HG03175 (cell line): Measurements from ENCODE around the gene DRGX.
A peak's percentile ranks its signal among the peaks of the same experiment; 100 is the strongest.

Experiments
- ATAC-seq: cut with Tn5 transposase; IDR thresholded peaks from one replicate; pipeline ENCODE4 v1.9.1; 2021; ENCODE audit warnings: mild to moderate bottlenecking, moderate library complexity; ENCODE audit not compliant: unreplicated experiment

The DRGX gene

GRCh38 chr10:49363309-49364031 is 32.4 kb downstream of the DRGX start:
- no peak for ATAC-seq

- peak; percentile 90 for ATAC-seq
Measured at GRCh38 chr10:49362596-49363260, 33.2 kb downstream of the DRGX start.

DNA sequence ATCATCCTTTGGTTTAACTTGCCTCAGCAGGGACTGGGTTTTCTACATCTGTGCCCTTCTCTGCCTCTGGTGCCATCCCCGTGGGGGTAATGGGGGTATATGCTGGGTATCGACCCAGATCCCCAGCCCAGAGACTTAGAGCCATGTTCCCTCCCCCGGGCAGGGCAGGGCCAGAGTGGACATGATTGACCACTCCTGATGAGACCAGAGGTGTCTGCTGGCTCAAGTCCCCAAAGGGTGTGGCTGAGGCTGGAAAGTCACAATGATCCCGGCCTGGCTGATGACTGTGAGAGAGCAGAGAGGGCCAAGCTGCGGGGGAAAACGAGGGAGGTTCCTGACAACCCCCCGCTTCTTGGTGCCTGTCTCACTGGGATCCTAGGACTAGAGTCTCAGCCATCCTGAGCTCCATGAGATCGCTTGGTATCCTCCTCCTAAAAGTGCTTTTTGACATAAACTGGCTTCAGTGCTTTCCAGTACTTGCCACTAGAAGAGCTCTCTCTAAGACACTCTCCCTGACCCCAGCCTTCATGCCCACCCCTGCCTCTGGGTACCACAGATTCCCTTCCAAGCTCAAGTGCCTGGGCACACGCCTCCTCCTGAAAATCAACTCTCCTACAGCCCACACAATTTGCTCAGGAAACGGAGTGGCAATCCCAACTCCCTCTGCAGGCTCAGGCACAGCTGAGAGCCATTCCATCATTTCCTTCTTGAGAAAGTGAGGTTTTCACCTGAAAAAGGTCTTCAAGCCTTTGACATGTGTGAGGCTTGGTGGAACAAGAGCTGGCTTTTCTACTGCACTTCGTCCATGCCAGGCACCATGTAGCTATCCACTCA is 33.9 kb downstream of the DRGX start:
- no peak for ATAC-seq

- no peak for ATAC-seq
Measured at GRCh38 chr10:49361178-49361554, 34.7 kb downstream of the DRGX start.

- no peak for ATAC-seq
Measured at GRCh38 chr10:49360271-49361177, 35.4 kb downstream of the DRGX start.

DNA sequence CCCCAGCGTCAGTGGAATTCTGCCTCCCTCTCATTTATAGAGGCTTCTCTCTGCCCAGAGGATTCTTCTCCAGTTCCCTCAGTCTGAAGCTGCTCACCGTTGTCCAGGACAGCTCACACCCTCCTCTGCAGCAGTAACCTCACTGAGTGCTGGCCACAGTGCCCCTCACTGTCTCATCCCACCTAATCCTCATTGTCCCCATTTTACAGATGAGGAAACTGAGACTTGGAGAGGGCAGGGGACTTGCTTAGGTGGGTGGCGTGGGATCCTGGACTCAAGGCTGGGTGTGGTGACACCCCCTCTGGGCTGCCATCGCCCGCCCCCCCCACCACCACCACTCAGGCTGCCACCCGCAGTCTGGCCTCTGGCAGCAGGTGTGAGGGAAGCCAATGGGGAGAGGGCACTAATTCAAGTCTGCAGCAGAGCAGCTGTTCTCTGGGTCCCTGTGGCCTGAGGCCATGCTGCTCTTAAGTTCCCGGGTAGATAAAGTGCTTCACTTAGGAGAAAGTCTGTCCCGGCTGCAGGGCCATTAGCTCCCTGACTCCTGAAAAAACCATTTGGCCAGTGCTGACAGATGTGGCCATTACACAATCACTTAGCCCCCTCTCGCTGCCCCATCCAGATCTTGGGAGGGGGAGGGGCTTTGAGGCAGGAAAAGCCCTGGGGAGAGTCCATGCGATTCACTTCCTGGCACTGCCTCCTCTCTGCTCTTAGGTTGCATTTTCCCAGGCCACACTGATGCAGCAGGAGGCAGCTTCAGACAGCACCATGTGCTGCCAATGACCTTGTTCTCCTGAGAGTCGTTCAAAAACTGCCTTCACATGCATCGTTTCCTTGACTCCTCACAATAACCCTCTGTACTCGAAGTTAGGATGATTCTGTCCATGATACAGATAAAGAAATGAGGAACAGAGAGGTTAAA is 36.3 kb downstream of the DRGX start:
- ATAC-seq = no peak

- no peak for ATAC-seq
Measured at GRCh38 chr10:49357910-49358309, 38.0 kb downstream of the DRGX start.

DNA sequence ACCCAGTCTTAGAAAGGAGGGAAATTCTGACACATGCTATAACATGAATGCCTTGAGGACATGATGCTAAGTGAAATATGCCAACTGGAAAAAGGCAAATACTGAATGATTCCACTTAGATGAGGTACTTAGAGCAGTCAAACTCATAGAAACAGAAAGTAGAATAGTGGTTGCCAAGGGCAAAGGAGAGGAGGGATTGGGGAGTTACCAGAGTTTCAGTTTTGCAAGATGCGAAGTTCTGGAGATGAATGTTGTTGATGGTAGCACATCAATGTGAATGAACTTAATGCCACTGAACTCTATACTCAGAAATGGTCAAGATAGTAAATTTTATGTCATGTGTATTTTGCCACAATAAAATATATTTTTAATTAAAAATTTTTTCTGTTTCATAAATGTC is 38.9 kb downstream of the DRGX start:
- no peak for ATAC-seq

- no peak for ATAC-seq
Measured at GRCh38 chr10:49356181-49356580, 39.7 kb downstream of the DRGX start.

GRCh38 chr10:49355221-49355620 is 40.7 kb downstream of the DRGX start:
- ATAC-seq = no peak

DNA sequence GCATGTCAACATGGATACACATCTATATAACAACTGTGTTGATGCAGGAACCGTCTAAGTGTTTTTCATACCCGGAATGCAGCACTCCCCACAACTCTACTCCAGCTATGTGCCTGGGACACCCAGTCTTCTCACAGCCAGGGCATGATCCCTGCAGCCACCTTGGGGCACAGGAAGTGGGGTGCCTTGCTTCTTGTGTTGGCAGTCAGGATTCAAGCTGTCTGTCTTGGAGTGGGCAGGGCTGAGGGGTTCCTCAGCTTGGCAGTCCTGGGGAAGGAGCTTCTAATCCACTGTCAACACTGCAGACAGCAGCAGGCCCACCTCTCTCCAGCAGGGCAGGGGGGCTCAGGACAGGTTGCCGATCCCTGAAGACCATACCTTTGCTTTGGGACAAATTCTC is 41.3 kb downstream of the DRGX start:
- ATAC-seq = no peak

- no peak for ATAC-seq
Measured at GRCh38 chr10:49353895-49354566, 41.9 kb downstream of the DRGX start.

DNA sequence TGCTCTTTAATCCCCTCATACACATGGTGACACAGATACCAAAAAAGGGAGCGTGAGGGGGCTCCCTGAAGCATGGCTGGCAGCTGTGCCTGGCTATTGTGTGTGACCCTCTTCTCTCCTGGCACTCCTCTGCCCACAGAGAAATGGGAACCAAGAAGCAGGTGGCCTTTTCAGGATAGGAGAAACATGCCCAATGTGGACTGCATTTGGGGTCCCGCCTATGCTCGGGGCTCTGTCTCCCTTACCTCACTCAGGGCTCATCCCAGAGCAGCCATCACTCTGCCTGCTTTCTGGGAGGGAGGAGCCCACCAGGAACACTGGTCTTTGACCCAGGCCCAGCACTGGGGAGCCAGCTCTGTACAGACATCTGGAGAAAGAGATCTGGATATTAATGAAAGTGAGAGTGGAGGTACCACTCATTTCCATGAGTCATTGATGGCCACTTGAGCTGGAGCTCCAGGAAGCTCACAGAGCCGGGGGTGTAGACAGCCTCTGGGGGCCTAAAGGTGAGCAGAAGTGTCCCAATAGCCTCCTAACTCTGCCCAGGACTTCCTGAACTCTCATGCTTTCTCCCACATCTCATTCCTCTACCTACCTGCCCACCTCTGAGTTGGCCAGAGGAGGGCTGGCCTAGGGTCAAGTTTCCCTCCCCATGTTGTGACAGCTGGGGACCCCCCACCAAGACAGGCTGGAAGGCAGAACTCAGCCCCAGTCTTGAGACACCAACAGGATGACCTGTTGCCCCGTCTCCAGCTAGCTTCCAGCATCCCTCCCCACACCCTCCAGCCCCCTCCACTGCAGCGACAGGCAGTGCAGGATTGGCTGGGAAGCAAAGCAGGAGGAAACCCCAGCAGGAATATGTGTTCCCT is 42.6 kb downstream of the DRGX start:
- no peak for ATAC-seq

GRCh38 chr10:49352323-49352722 is 43.6 kb downstream of the DRGX start:
- ATAC-seq = no peak

- ATAC-seq = no peak
Measured at GRCh38 chr10:49351669-49352068, 44.2 kb downstream of the DRGX start.

- no peak for ATAC-seq
Measured at GRCh38 chr10:49350846-49351532, 44.9 kb downstream of the DRGX start.

DNA sequence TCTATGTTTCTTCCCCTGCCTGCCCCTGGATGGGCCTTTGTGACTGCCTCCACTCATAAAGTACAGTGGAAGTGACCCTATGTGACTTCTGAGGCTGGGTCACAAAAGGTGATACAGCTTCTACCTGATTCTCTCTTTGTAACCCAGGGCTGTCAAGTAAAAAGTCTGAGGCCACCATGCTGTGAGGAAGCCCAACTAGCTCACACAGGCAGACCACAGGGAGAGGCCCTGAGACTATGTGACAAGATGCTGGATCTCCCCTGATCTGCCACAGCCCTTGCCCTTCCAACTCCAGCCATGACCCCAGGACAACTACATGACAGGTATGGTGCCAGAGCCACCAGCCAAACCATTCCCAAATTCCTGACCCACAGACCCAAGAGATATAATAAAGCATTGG is 45.8 kb downstream of the DRGX start:
- ATAC-seq = no peak

- no peak for ATAC-seq
Measured at GRCh38 chr10:49349390-49349789, 46.5 kb downstream of the DRGX start.
